ENCODE results near the gene CEP19.
"Not testable (repeated sequence)": the region's sequence is repeated elsewhere in the genome, so short reads cannot be mapped to it uniquely, and the experiment has no call there.

CEP19 gene

GRCh38 chr3:196711838-196712513, at the start of gene CEP19, which contains the start of gene PIGX:
Gene CEP19 (minus strand): TSS chr3:196712250. CDS start chr3:196708657, 3,593 bp downstream.
Gene PIGX (plus strand): TSS chr3:196712377.
- peak; percentile 85 for DNase-seq

- no peak for DNase-seq
These were observed 46.1 kb upstream of the CEP19 start for GRCh38 chr3:196757876-196758739.

GRCh38 chr3:196756732-196757131, 44.7 kb upstream of the CEP19 start:
- DNase-seq = no peak

GRCh38 chr3:196754091-196754981, 42.3 kb upstream of the CEP19 start:
- DNase-seq = no peak

- no peak for DNase-seq
These were observed 41.2 kb upstream of the CEP19 start for GRCh38 chr3:196753201-196753600.

GRCh38 chr3:196749125-196749524, 37.1 kb upstream of the CEP19 start:
- DNase-seq = no peak

- DNase-seq = not testable (repeated sequence)
These were observed 31.5 kb upstream of the CEP19 start for GRCh38 chr3:196743569-196743968.

GRCh38 chr3:196741249-196741889, 29.3 kb upstream of the CEP19 start:
- no peak for DNase-seq

- peak; percentile 10 for DNase-seq
These were observed 28.6 kb upstream of the CEP19 start for GRCh38 chr3:196740481-196741248.

- DNase-seq = peak; percentile 91
These were observed 27.8 kb upstream of the CEP19 start, which contains the start of gene PAK2 for GRCh38 chr3:196739671-196740480. Gene PAK2 (plus strand): TSS chr3:196739857. CDS start chr3:196782647, 42,790 bp downstream.

GRCh38 chr3:196737655-196738054, 25.6 kb upstream of the CEP19 start:
- DNase-seq = no peak

- no peak for DNase-seq
These were observed 24.8 kb upstream of the CEP19 start for GRCh38 chr3:196736670-196737374.

- DNase-seq = no peak
These were observed 23.7 kb upstream of the CEP19 start for GRCh38 chr3:196735751-196736150.

GRCh38 chr3:196726788-196727675, 15.0 kb upstream of the CEP19 start:
- no peak for DNase-seq

GRCh38 chr3:196721097-196721496, 9.0 kb upstream of the CEP19 start:
- DNase-seq = no peak

- DNase-seq = not testable (repeated sequence)
These were observed 5.1 kb upstream of the CEP19 start for GRCh38 chr3:196717162-196717561.

- peak; percentile 70 for DNase-seq
These were observed 714 bp upstream of the CEP19 start for GRCh38 chr3:196712514-196713413.

GRCh38 chr3:196708467-196708866, 3.6 kb downstream of the CEP19 start:
- no peak for DNase-seq
